Astrocyte (in vitro differentiated cells and primary cell): ENCODE data around the gene ZHX3.
"Not testable (repeated sequence)": the region's sequence is repeated elsewhere in the genome, so short reads cannot be mapped to it uniquely, and the experiment has no call there.

Source experiments
- EZH2 ChIP-seq: IDR thresholded peaks from 2 replicates; pipeline ENCODE4 v1.6.1; 2012; ENCODE audit warnings: mild to moderate bottlenecking, low read length, inconsistent platforms; ENCODE audit not compliant: insufficient read depth
- TF ChIP-seq, protein P1 (sequence below): IDR thresholded peaks from 2 replicates; pipeline ENCODE4 v1.5.1; 2011; ENCODE audit warnings: low read depth, mild to moderate bottlenecking, inconsistent platforms, low read length, moderate library complexity; ENCODE audit not compliant: insufficient read depth

DNA sequence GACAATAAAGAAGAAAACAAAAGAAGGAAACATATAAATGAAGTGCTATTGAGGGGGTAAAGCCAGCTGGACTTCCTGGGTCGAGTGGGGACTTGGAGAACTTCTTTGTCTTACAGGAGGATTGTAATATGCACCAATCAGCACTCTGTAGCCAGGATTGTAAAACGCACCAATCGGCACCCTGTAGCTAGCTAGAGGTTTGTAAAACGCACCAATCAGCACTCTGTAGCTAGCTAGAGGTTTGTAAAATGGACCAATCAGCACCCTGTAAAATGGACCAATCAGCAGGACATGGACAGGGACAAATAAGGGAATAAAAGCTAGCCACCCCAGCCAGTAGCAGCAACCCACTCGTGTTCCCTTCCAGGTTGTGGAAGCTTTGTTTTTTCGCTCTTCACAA, 5.5 kb downstream of the ZHX3 start:
- TF ChIP-seq, protein P1, sequence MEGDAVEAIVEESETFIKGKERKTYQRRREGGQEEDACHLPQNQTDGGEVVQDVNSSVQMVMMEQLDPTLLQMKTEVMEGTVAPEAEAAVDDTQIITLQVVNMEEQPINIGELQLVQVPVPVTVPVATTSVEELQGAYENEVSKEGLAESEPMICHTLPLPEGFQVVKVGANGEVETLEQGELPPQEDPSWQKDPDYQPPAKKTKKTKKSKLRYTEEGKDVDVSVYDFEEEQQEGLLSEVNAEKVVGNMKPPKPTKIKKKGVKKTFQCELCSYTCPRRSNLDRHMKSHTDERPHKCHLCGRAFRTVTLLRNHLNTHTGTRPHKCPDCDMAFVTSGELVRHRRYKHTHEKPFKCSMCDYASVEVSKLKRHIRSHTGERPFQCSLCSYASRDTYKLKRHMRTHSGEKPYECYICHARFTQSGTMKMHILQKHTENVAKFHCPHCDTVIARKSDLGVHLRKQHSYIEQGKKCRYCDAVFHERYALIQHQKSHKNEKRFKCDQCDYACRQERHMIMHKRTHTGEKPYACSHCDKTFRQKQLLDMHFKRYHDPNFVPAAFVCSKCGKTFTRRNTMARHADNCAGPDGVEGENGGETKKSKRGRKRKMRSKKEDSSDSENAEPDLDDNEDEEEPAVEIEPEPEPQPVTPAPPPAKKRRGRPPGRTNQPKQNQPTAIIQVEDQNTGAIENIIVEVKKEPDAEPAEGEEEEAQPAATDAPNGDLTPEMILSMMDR, result not testable (repeated sequence)
- not testable (repeated sequence) for TF ChIP-seq EZH2
